K562 (cell line): Measurements from ENCODE around the gene DNAJC9. TPM values are rescaled to one million over a fixed set of nuclear protein-coding genes. Genes with fewer than 3 reads are reported as not detected.

Source experiments
- CBX1 ChIP-seq: sonication (generic); IDR thresholded peaks from 2 replicates; pipeline ENCODE4 v1.6.1; 2016; ENCODE audit warnings: antibody characterized with exemption, low read depth, mild to moderate bottlenecking
- CCNT2 ChIP-seq: IDR thresholded peaks from 2 replicates; pipeline ENCODE4 v1.6.1; 2011; ENCODE audit warnings: borderline replicate concordance, low read depth, mild to moderate bottlenecking, moderate library complexity, mixed read lengths, low read length; ENCODE audit not compliant: insufficient read length; ENCODE audit errors: extremely low read depth
- CREB1 ChIP-seq, 2 experiments: sonication (generic) in 1 of 2; formaldehyde crosslinking in 1 of 2; IDR thresholded peaks; 2 replicates each; pipeline versions ENCODE4 v1.6.1 to v1.8.0; 2012 to 2022; ENCODE audit warnings: inconsistent platforms in 1 of 2, mild to moderate bottlenecking in 1 of 2, missing genetic modification reagents in 1 of 2, moderate library complexity in 1 of 2
- ERF ChIP-seq: fragments of 450-650 bp; formaldehyde crosslinking; IDR thresholded peaks from 2 replicates; pipeline ENCODE4 v1.4.0; 2020; ENCODE audit warnings: mild to moderate bottlenecking, mixed read lengths
- FOSL1 ChIP-seq: fragments of 200-800 bp; sonication (Bioruptor generic); conservative IDR thresholded peaks from 2 replicates; pipeline ENCODE4 v1.6.1; 2016; ENCODE audit warnings: missing genetic modification characterization, missing compliant biosample characterization
- FOXJ2 ChIP-seq: fragments of 200-800 bp; sonication (Bioruptor generic); IDR thresholded peaks from 2 replicates; pipeline ENCODE4 v1.6.1; 2016; ENCODE audit warnings: missing genetic modification characterization, missing compliant biosample characterization
- KAT7 ChIP-seq: sonication (generic); formaldehyde crosslinking; IDR thresholded peaks from 2 replicates; pipeline ENCODE4 v1.8.0; 2022; ENCODE audit warnings: missing genetic modification reagents, mild to moderate bottlenecking, borderline replicate concordance
- KDM1A ChIP-seq, 2 experiments: fragments of 450-650 bp; IDR thresholded peaks; 2 replicates each; pipeline ENCODE4 v1.6.1; 2016; ENCODE audit warnings: mild to moderate bottlenecking in 2 of 2
- MAFF ChIP-seq: IDR thresholded peaks from 2 replicates; pipeline ENCODE4 v1.6.1; 2012; ENCODE audit warnings: low read length, improper control_type of control experiment
- MCM5 ChIP-seq: fragments of 450-650 bp; IDR thresholded peaks from 2 replicates; pipeline ENCODE4 v1.6.1; 2016; ENCODE audit warnings: low read depth
- MXI1 ChIP-seq: IDR thresholded peaks from 2 replicates; pipeline ENCODE4 v1.6.1; 2011; ENCODE audit warnings: low read depth, mild to moderate bottlenecking, improper control_type of control experiment, low read length
- NUFIP1 ChIP-seq: fragments of 450-650 bp; IDR thresholded peaks from 2 replicates; pipeline ENCODE4 v1.6.1; 2018; ENCODE audit not compliant: partially characterized antibody
- SMARCA5 ChIP-seq: fragments of 450-650 bp; IDR thresholded peaks from 2 replicates; pipeline ENCODE4 v1.6.1; 2016
- SUPT5H ChIP-seq: fragments of 450-650 bp; IDR thresholded peaks from 2 replicates; pipeline ENCODE4 v1.6.1; 2016
- TEAD2 ChIP-seq: fragments of 450-650 bp; IDR thresholded peaks from 2 replicates; pipeline ENCODE4 v1.6.1; 2016; ENCODE audit warnings: missing genetic modification characterization, control low read depth, missing compliant biosample characterization
- ZC3H11A ChIP-seq: IDR thresholded peaks from 2 replicates; pipeline ENCODE4 v1.6.1; 2012; ENCODE audit warnings: low read depth, low read length, improper control_type of control experiment
- ZNF134 ChIP-seq: fragments of 250-450 bp; sonication (Bioruptor Pico); conservative IDR thresholded peaks from 2 replicates; pipeline ENCODE4 v1.4.0; 2020
- ZNF143 ChIP-seq: sonication (generic); formaldehyde crosslinking; IDR thresholded peaks from 2 replicates; pipeline ENCODE4 v1.9.0; 2022; ENCODE audit warnings: mild to moderate bottlenecking, missing genetic modification reagents
- ZNF3 ChIP-seq: fragments of 250-450 bp; sonication (Bioruptor Pico); IDR thresholded peaks from 2 replicates; pipeline ENCODE4 v1.5.0; 2021; ENCODE audit warnings: mild to moderate bottlenecking, moderate library complexity
- ZNF354B ChIP-seq: fragments of 250-450 bp; sonication (Bioruptor Pico); IDR thresholded peaks from 2 replicates; pipeline ENCODE4 v1.4.0; 2020
- ZNF699 ChIP-seq: fragments of 250-450 bp; sonication (Bioruptor Pico); IDR thresholded peaks from 2 replicates; pipeline ENCODE4 v1.8.0; 2021; ENCODE audit warnings: mild to moderate bottlenecking, moderate library complexity; ENCODE audit not compliant: insufficient replicate concordance
- polyA plus RNA-seq, 8 experiments: library from polyadenylated mRNA; depleted of rRNA in 4 of 8; stranded (reverse) in 5 of 8; unstranded in 3 of 8; fragments of >200 nt; fragmentation: Nextera tagmentation in 2 of 8; fragmentation: Illumina TruSeq in 1 of 8; extraction: Ambion mirVana in 2 of 8; extraction: Trizol in 1 of 8; gene quantifications; 2 replicates each; pipeline versions ENCODE4 v1.2.1 to v1.2.3, GENCODE V29; 2011 to 2014; ENCODE audit warnings: inconsistent platforms in 1 of 8, missing spikeins in 1 of 8
- total RNA-seq, 7 experiments: library from RNA; depleted of rRNA in 6 of 7; stranded (reverse); fragments of >200 nt in 6 of 7; fragmentation: Illumina TruSeq in 2 of 7; extraction: Trizol in 2 of 7; gene quantifications; 2 replicates each; pipeline versions ENCODE4 v1.2.1 to v1.2.3, GENCODE V29; 2011 to 2021; ENCODE audit warnings: low replicate concordance in 1 of 7
- TF ChIP-seq, protein P1 (sequence below): sonication (generic); formaldehyde crosslinking; IDR thresholded peaks from 2 replicates; pipeline ENCODE4 v1.8.0; 2023; ENCODE audit warnings: mild to moderate bottlenecking, missing genetic modification reagents
- TF ChIP-seq, protein P2 (sequence below): sonication (generic); formaldehyde crosslinking; IDR thresholded peaks from 2 replicates; pipeline ENCODE4 v1.8.1; 2023; ENCODE audit warnings: mild to moderate bottlenecking, missing genetic modification reagents

The DNAJC9 gene
- total and polyA plus RNA-seq, 9 of the 15 experiments (the other 6 are each of a cell fraction or from before 2014, with no cell fraction given): 66.7 to 133 (median 102) TPM

DNA sequence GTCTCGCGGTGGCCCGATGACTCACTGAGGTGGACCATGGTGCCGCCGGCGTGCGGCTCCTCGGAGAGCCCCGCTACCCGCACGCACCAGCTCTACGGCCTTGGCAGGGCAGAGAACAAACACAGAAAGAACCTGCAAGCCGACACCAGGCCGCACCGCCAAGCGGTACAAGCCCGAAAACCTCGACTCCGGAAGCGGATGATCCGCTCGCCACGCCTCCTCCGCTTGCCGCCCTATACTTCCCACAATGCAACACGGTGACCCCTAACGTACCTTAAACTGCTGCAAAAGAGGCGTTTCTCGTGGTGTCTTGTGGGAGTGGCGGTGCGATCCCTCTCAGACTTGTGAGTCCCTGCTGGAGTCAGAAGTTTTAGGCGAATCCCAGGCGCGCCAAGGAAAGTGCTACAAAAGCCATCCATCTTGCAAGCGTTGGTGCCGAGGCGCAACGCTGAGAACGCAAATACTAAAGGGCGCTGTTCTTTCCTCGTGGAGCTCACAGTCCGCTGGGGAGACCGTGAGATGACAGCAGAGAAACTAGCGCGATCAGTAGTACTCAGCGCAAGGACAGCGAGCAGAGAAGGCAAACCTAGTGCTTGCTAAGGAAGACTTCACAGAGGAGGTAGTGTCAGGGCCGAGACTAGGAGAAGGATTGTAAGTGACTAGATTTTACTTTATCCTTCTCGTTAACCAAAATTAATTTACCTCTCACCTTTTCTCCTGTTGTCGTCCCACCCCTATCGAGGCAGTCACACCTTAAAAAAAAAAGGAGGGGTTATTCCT is 5.6 kb upstream of the DNAJC9 start, which contains the start of gene MRPS16 (continued):
- peak; percentile 97 for TF ChIP-seq FOSL1 (tag)
- TF ChIP-seq CREB1 (IDR thresholded peaks at IDR 0.05): peak; percentile 47
- TF ChIP-seq CREB1 (CRISPR knock-in tag; IDR thresholded peaks at IDR 0.05): peak; percentile 80
- no peak for TF ChIP-seq SMARCA5
- no peak for TF ChIP-seq TEAD2
- TF ChIP-seq MXI1: peak; percentile 87
- no peak for TF ChIP-seq MAFF
- TF ChIP-seq ZNF699 (CRISPR knock-in tag): no peak
- peak; percentile 92 for TF ChIP-seq ZNF143 (CRISPR knock-in tag)
- TF ChIP-seq, protein P1, sequence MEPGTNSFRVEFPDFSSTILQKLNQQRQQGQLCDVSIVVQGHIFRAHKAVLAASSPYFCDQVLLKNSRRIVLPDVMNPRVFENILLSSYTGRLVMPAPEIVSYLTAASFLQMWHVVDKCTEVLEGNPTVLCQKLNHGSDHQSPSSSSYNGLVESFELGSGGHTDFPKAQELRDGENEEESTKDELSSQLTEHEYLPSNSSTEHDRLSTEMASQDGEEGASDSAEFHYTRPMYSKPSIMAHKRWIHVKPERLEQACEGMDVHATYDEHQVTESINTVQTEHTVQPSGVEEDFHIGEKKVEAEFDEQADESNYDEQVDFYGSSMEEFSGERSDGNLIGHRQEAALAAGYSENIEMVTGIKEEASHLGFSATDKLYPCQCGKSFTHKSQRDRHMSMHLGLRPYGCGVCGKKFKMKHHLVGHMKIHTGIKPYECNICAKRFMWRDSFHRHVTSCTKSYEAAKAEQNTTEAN (CRISPR knock-in tag): peak; percentile 61; the same call in 1 of the 2 replicates
- TF ChIP-seq ZC3H11A: no peak
- TF ChIP-seq ZNF3 (CRISPR knock-in tag): no peak
- TF ChIP-seq ZNF354B (CRISPR knock-in tag): no peak
- TF ChIP-seq CCNT2: peak; percentile 67
- 0 out of 2 replicates have a peak, but pooled peaks have one; percentile 25 for TF ChIP-seq KAT7 (CRISPR knock-in tag)
- TF ChIP-seq CBX1: peak; percentile 90
- TF ChIP-seq, protein P2, sequence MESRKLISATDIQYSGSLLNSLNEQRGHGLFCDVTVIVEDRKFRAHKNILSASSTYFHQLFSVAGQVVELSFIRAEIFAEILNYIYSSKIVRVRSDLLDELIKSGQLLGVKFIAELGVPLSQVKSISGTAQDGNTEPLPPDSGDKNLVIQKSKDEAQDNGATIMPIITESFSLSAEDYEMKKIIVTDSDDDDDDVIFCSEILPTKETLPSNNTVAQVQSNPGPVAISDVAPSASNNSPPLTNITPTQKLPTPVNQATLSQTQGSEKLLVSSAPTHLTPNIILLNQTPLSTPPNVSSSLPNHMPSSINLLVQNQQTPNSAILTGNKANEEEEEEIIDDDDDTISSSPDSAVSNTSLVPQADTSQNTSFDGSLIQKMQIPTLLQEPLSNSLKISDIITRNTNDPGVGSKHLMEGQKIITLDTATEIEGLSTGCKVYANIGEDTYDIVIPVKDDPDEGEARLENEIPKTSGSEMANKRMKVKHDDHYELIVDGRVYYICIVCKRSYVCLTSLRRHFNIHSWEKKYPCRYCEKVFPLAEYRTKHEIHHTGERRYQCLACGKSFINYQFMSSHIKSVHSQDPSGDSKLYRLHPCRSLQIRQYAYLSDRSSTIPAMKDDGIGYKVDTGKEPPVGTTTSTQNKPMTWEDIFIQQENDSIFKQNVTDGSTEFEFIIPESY (CRISPR knock-in tag): peak; percentile 64
- TF ChIP-seq MCM5: no peak
- TF ChIP-seq ZNF134 (CRISPR knock-in tag): 0 out of 2 replicates have a peak, but pooled peaks have one; percentile 38
- TF ChIP-seq FOXJ2 (tag): peak; percentile 59; the same call in 1 of the 2 replicates
- peak; percentile 97 for TF ChIP-seq SUPT5H
- no peak for TF ChIP-seq NUFIP1
- peak; percentile 63; the same call in 1 of the 2 replicates for TF ChIP-seq ERF (CRISPR knock-in tag)
- TF ChIP-seq KDM1A (IDR thresholded peaks at IDR 0.05): no peak
